ENCODE measurements around the gene SCNN1A. TPM values are rescaled to one million over a fixed set of nuclear protein-coding genes. Genes with fewer than 3 reads are reported as not detected.

SCNN1A gene
- total RNA-seq, 2 experiments from 2014 or later: 2.3 to 3.8 TPM

- CTCF ChIA-PET: interaction anchor here (1.0 kb wide), 1 partner anchor 10 kb away, joined by 3 read pairs; no protein-coding TSS in a partner anchor
- H3K4me1 Mint-ChIP-seq (ENCODE audit: low read depth): peaks cover 5% of the 10 kb centered on the region
- H3K27ac Mint-ChIP-seq: no peak overlapping the region
- peaks cover 14% of the 10 kb centered on the region for H3K27me3 Mint-ChIP-seq
- intact Hi-C loops (cut with micrococcal nuclease): no loop called here
- no peak overlapping the region for H3K4me3 Mint-ChIP-seq
- no peak for TF ChIP-seq CTCF (IDR thresholded peaks at IDR 0.05)
- DNase-seq (no peak), ATAC-seq (no peak)
- POLR2A ChIA-PET: interaction anchor here (0.6 to 1.0 kb wide), 4 partner anchors 10 to 122 kb away, joined by 3 to 4 read pairs (median 4); partner anchors contain the start of gene VAMP1
- no peaks in the 10 kb centered on the region for H3K9me3 Mint-ChIP-seq
- H3K36me3 Mint-ChIP-seq (ENCODE audit: low read depth): no peaks in the 10 kb centered on the region
These were observed 7.0 kb upstream of the SCNN1A start for GRCh38 chr12:6382371-6382770.

GRCh38 chr12:6380141-6381121, 5.1 kb upstream of the SCNN1A start:
- no peaks in the 10 kb centered on the region for H3K9me3 Mint-ChIP-seq
- peaks cover 23% of the 10 kb centered on the region for H3K4me1 Mint-ChIP-seq (ENCODE audit: low read depth)
- H3K36me3 Mint-ChIP-seq (ENCODE audit: low read depth): no peaks in the 10 kb centered on the region
- no peak overlapping the region for H3K27ac Mint-ChIP-seq
- H3K27me3 Mint-ChIP-seq: peaks cover 14% of the 10 kb centered on the region
- ChIA-PET CTCF (interaction anchor here (0.8 kb wide), 1 partner anchor 24 kb away, joined by 3 read pairs; no protein-coding TSS in a partner anchor), POLR2A (interaction anchor here (0.6 to 1.2 kb wide), 2 partner anchors 80 to 1825 kb away, joined by 3 to 5 read pairs; no protein-coding TSS in a partner anchor)
- TF ChIP-seq CTCF (IDR thresholded peaks at IDR 0.05): no peak
- no peak overlapping the region for H3K4me3 Mint-ChIP-seq
- intact Hi-C loops (cut with micrococcal nuclease): no loop called here
- ATAC-seq: no peak
- DNase-seq: no peak

- intact Hi-C loops (cut with micrococcal nuclease): no loop called here
- ATAC-seq (no peak), DNase-seq (no peak)
- no peak for TF ChIP-seq CTCF (IDR thresholded peaks at IDR 0.05)
- Mint-ChIP-seq H3K27ac (no peak overlapping the region), H3K27me3 (peaks cover 11% of the 10 kb centered on the region), H3K4me1 (ENCODE audit: low read depth) (peaks cover 23% of the 10 kb centered on the region), H3K4me3 (no peak overlapping the region), H3K36me3 (ENCODE audit: low read depth) (no peaks in the 10 kb centered on the region), H3K9me3 (no peaks in the 10 kb centered on the region)
- CTCF ChIA-PET: interaction anchor here (1.0 kb wide), 1 partner anchor 11 kb away, joined by 3 read pairs; no protein-coding TSS in a partner anchor
- POLR2A ChIA-PET: interaction anchor here (1.2 kb wide), 1 partner anchor 33 kb away, joined by 4 read pairs; no protein-coding TSS in a partner anchor
These were observed 3.5 kb upstream of the SCNN1A start for GRCh38 chr12:6378709-6379472.

- no peak overlapping the region for H3K27ac Mint-ChIP-seq
- ATAC-seq (no peak), DNase-seq (no peak)
- POLR2A ChIA-PET: interaction anchor here (0.6 kb wide), 1 partner anchor 13 kb away, joined by 3 read pairs; no protein-coding TSS in a partner anchor
- TF ChIP-seq CTCF (IDR thresholded peaks at IDR 0.05): no peak
- intact Hi-C loops (cut with micrococcal nuclease): no loop called here
- H3K9me3 Mint-ChIP-seq: no peaks in the 10 kb centered on the region
- CTCF ChIA-PET: interaction anchor here (1.0 to 1.2 kb wide), 2 partner anchors 10 to 51 kb away, joined by 3 to 4 read pairs; no protein-coding TSS in a partner anchor
- H3K27me3 Mint-ChIP-seq: peaks cover 5% of the 10 kb centered on the region
- no peaks in the 10 kb centered on the region for H3K36me3 Mint-ChIP-seq (ENCODE audit: low read depth)
- peaks cover 27% of the 10 kb centered on the region for H3K4me1 Mint-ChIP-seq (ENCODE audit: low read depth)
- peak overlapping the region; percentile 58 for H3K4me3 Mint-ChIP-seq
These were observed 2.3 kb upstream of the SCNN1A start for GRCh38 chr12:6377667-6377994.
